A375 (cell line): ENCODE data around the gene LRRC4C. TPM values are rescaled to one million over a fixed set of nuclear protein-coding genes. Genes with fewer than 3 reads are reported as not detected.

Source experiments
- small RNA-seq: library from RNA; depleted of rRNA; stranded (forward); fragments of <200 nt; gene quantifications from one replicate; pipeline ENCODE3, GENCODE V24; 2014
- total RNA-seq: library from RNA; depleted of rRNA; stranded (reverse); fragments of >200 nt; shearing (Covaris generic); gene quantifications from 2 replicates; pipeline ENCODE4 v1.2.3, GENCODE V29; 2014; rRNA removed

LRRC4C gene
- total RNA-seq, result 0.04 and 0.05 TPM in 2 replicates

GRCh38 chr11:41459465-41460401, at the start of gene LRRC4C:
TSS of gene LRRC4C (minus strand) at chr11:41459652.

Small RNAs within 50 kb of the gene (small RNA-seq; reads per million reads assigned to genes)
- not detected for gene RF00019
- not detected for gene RNU6-365P
